Measurements from ENCODE around the gene MDGA2. TPM values are rescaled to one million over a fixed set of nuclear protein-coding genes. Genes with fewer than 3 reads are reported as not detected.
"Not testable (repeated sequence)": the region's sequence is repeated elsewhere in the genome, so short reads cannot be mapped to it uniquely, and the experiment has no call there.

The MDGA2 gene
- total RNA-seq, 1 donor from 2014 or later: not detected

DNA sequence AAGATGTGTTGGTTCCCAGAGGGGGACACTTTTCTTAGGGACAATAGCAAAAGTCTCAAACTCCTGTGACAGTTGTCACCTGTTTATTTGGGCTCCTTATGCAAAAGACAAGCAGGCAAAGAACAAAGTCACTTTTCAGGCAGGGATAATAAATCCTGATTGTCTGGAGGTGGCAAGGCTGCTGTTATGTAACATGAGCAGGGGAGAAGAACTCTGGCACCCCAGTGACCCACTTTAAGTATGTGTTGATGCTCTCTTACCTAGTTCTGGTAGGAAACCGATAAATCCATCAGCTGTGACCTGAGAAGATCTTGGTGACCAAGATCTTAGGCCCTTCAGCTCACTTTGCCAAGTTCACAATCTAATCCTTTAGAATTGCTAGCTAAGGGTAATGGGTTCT, 17.4 kb downstream of the MDGA2 start:
- H3K9me3 Mint-ChIP-seq: peaks cover 2% of the 10 kb centered on the region
- no peak for TF ChIP-seq CTCF (IDR thresholded peaks at IDR 0.05)
- no peaks in the 10 kb centered on the region for H3K4me1 Mint-ChIP-seq
- intact Hi-C loops (cut with micrococcal nuclease): no loop called here
- ChIA-PET POLR2A (no interaction called here), CTCF (no interaction called here)
- no peak for DNase-seq
- no peak overlapping the region for H3K27ac Mint-ChIP-seq
- ATAC-seq (ENCODE audit: low read depth): no peak
- no peaks in the 10 kb centered on the region for H3K27me3 Mint-ChIP-seq
- no peaks in the 10 kb centered on the region for H3K36me3 Mint-ChIP-seq (ENCODE audit: low read depth)
- H3K4me3 Mint-ChIP-seq: no peak overlapping the region

- POLR2A ChIA-PET: no interaction called here
- TF ChIP-seq CTCF (IDR thresholded peaks at IDR 0.05): no peak
- Mint-ChIP-seq H3K27me3 (no peaks in the 10 kb centered on the region), H3K36me3 (ENCODE audit: low read depth) (no peaks in the 10 kb centered on the region), H3K4me1 (no peaks in the 10 kb centered on the region), H3K4me3 (no peak overlapping the region), H3K9me3 (peaks cover 2% of the 10 kb centered on the region), H3K27ac (no peak overlapping the region)
- intact Hi-C loops (cut with micrococcal nuclease): no loop called here
- no peak for ATAC-seq (ENCODE audit: low read depth)
- no peak for DNase-seq
- CTCF ChIA-PET: no interaction called here
Observed at GRCh38 chr14:47657143-47657542, 18.3 kb downstream of the MDGA2 start.

GRCh38 chr14:47651337-47651736, 24.1 kb downstream of the MDGA2 start:
- H3K9me3 Mint-ChIP-seq: no peaks in the 10 kb centered on the region
- no peaks in the 10 kb centered on the region for H3K27me3 Mint-ChIP-seq
- H3K36me3 Mint-ChIP-seq (ENCODE audit: low read depth): no peaks in the 10 kb centered on the region
- H3K4me1 Mint-ChIP-seq: no peaks in the 10 kb centered on the region
- DNase-seq (no peak), ATAC-seq (ENCODE audit: low read depth) (no peak)
- intact Hi-C loops (cut with micrococcal nuclease): no loop called here
- H3K27ac Mint-ChIP-seq: no peak overlapping the region
- ChIA-PET POLR2A (no interaction called here), CTCF (no interaction called here)
- no peak overlapping the region for H3K4me3 Mint-ChIP-seq
- no peak for TF ChIP-seq CTCF (IDR thresholded peaks at IDR 0.05)

GRCh38 chr14:47637753-47638152, 37.7 kb downstream of the MDGA2 start:
- Mint-ChIP-seq H3K4me3 (no peak overlapping the region), H3K27me3 (no peaks in the 10 kb centered on the region), H3K4me1 (no peaks in the 10 kb centered on the region), H3K36me3 (ENCODE audit: low read depth) (no peaks in the 10 kb centered on the region), H3K9me3 (no peaks in the 10 kb centered on the region), H3K27ac (no peak overlapping the region)
- DNase-seq (no peak), ATAC-seq (ENCODE audit: low read depth) (no peak)
- ChIA-PET POLR2A (no interaction called here), CTCF (no interaction called here)
- intact Hi-C loops (cut with micrococcal nuclease): no loop called here
- no peak for TF ChIP-seq CTCF (IDR thresholded peaks at IDR 0.05)

DNA sequence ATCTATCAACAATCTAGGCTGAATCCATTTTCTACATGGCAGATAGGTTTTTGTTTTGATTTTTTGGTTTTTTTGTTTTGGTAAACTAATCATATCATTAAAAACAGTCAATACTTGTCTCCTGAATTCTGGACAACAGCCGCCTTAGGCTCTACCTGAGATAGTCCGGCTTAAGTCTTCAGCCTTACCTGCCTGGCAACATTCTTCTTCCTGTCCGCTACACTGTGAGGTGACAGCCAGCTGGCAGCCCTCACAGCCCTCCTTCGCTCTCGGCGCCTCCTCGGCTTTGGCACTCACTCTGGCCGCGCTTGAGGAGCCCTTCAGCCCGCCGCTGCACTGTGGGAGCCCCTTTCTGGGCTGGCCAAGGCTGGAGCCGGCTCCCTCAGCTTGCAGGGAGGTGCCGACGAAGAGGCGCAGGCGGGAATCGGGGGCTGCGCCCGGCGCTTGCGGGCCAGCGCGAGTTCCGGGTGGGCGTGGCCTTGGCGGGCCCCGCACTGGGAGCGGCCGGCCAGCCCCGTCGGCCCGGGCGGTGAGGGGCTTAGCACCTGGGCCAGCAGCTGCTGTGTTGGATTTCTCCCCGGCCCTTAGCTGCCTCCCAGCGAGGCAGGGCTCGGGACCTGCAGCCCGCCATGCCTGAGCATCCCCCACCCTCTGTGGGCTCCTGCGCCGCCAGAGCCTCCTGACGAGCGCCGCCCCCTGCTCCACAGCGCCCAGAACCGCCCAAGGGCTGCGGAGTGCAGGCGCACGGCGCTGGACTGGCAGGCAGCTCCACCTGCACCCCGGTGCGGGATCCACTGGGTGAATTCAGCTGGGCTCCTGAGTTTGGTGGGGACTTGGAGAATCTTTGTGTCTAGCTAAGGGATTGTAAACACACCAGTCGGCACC, 49.0 kb downstream of the MDGA2 start:
- peaks cover 3% of the 10 kb centered on the region for H3K9me3 Mint-ChIP-seq
- H3K4me1 Mint-ChIP-seq: no peaks in the 10 kb centered on the region
- intact Hi-C loops (cut with micrococcal nuclease): no loop called here
- ATAC-seq (ENCODE audit: low read depth) (no peak), DNase-seq (no peak)
- no peak overlapping the region for H3K4me3 Mint-ChIP-seq
- no peak for TF ChIP-seq CTCF (IDR thresholded peaks at IDR 0.05)
- no peaks in the 10 kb centered on the region for H3K27me3 Mint-ChIP-seq
- CTCF ChIA-PET: no interaction called here
- POLR2A ChIA-PET: no interaction called here
- no peaks in the 10 kb centered on the region for H3K36me3 Mint-ChIP-seq (ENCODE audit: low read depth)
- H3K27ac Mint-ChIP-seq: no peak overlapping the region

- H3K9me3 Mint-ChIP-seq; DNase-seq; POLR2A ChIA-PET; intact Hi-C loops (cut with micrococcal nuclease); H3K27me3 Mint-ChIP-seq; CTCF ChIA-PET; H3K4me1 Mint-ChIP-seq; H3K27ac Mint-ChIP-seq; H3K36me3 Mint-ChIP-seq (ENCODE audit: low read depth); ATAC-seq (ENCODE audit: low read depth); H3K4me3 Mint-ChIP-seq: not testable (repeated sequence)
Observed at GRCh38 chr14:47624126-47624525, 51.3 kb downstream of the MDGA2 start.

Data from activated B cell treated with CpG ODN at 0.5 μM for 24 hours (primary cell).